CD4-positive, CD25-positive, alpha-beta regulatory T cell (primary cell): ENCODE measurements around the gene SLC6A17. TPM values are rescaled to one million over a fixed set of nuclear protein-coding genes. Genes with fewer than 3 reads are reported as not detected.

Experiments used
- ATAC-seq, 2 donors: fragments of 150-1000 bp; cut with Tn5 transposase; one replicate each; pipeline ENCODE4 v1.10.0; 2021; ENCODE audit warnings: low read depth in 2 of 2, moderate number of reproducible peaks in 2 of 2, moderate library complexity in 1 of 2
- DNase-seq, 3 donors: peaks; one replicate each; pipeline versions ENCODE4 v3.0.0 to v3.0.0-alpha.2; 2012 to 2022; ENCODE audit warnings: mixed read lengths in 1 of 3
- H3K27ac ChIP-seq: one replicate; pipeline ENCODE4 v1.7.0; 2013; ENCODE audit warnings: mild to moderate bottlenecking, low read length; ENCODE audit not compliant: insufficient read depth, poor library complexity, severe bottlenecking
- H3K27me3 ChIP-seq: one replicate; pipeline ENCODE4 v1.7.0; 2013; ENCODE audit warnings: low read length; ENCODE audit not compliant: control insufficient read depth, insufficient read depth
- H3K36me3 ChIP-seq: one replicate; pipeline ENCODE4 v1.7.0; 2013; ENCODE audit warnings: mild to moderate bottlenecking, low read length, moderate library complexity; ENCODE audit not compliant: control insufficient read depth, insufficient read depth
- H3K4me1 ChIP-seq: 2 replicates; pipeline ENCODE4 v1.7.0; 2013; ENCODE audit warnings: mild to moderate bottlenecking, low read length; ENCODE audit not compliant: insufficient read depth, control insufficient read depth, poor library complexity, severe bottlenecking
- H3K4me3 ChIP-seq: one replicate; pipeline ENCODE4 v1.7.0; 2013; ENCODE audit warnings: low read depth, mild to moderate bottlenecking, low read length, moderate library complexity
- H3K9me3 ChIP-seq, 2 experiments: 1 replicate in 1 of 2; 2 replicates in 1 of 2; pipeline ENCODE4 v1.7.0; 2013; ENCODE audit warnings: low read length in 2 of 2, mild to moderate bottlenecking in 1 of 2, moderate library complexity in 1 of 2; ENCODE audit not compliant: control insufficient read depth in 2 of 2
- H3K27ac Mint-ChIP-seq, 3 donors: one replicate each; pipeline ENCODE4 v1.8.0; 2020 to 2022; ENCODE audit warnings: mild to moderate bottlenecking in 3 of 3, mixed read lengths in 3 of 3, moderate library complexity in 2 of 3
- H3K27me3 Mint-ChIP-seq: one replicate; pipeline ENCODE4 v1.8.0; 2022; ENCODE audit warnings: mild to moderate bottlenecking, mixed read lengths
- H3K36me3 Mint-ChIP-seq: one replicate; pipeline ENCODE4 v1.8.0; 2020; ENCODE audit warnings: mixed read lengths
- H3K4me1 Mint-ChIP-seq, 4 donors: one replicate each; pipeline ENCODE4 v1.8.0; 2020 to 2022; ENCODE audit warnings: mixed read lengths in 4 of 4, mild to moderate bottlenecking in 1 of 4
- H3K4me3 Mint-ChIP-seq, 4 donors: one replicate each; pipeline ENCODE4 v1.8.0; 2020 to 2022; ENCODE audit warnings: mild to moderate bottlenecking in 4 of 4, mixed read lengths in 4 of 4, moderate library complexity in 3 of 4
- H3K9me3 Mint-ChIP-seq, 7 donors: one replicate each; pipeline ENCODE4 v1.8.0; 2020 to 2022; ENCODE audit warnings: mixed read lengths in 7 of 7, mild to moderate bottlenecking in 3 of 7, moderate library complexity in 2 of 7
- polyA plus RNA-seq, 4 donors: library from polyadenylated mRNA; unstranded; fragments of 300-500 nt; fragmentation: Illumina TruSeq; gene quantifications; one replicate each; pipeline ENCODE4 v1.2.3, GENCODE V29; 2021
- total RNA-seq: library from RNA; stranded (reverse); gene quantifications from one replicate; pipeline ENCODE4 v1.2.3, GENCODE V29; 2022

SLC6A17 gene
- total and polyA plus RNA-seq, 5 donors from 2014 or later = not detected

DNA sequence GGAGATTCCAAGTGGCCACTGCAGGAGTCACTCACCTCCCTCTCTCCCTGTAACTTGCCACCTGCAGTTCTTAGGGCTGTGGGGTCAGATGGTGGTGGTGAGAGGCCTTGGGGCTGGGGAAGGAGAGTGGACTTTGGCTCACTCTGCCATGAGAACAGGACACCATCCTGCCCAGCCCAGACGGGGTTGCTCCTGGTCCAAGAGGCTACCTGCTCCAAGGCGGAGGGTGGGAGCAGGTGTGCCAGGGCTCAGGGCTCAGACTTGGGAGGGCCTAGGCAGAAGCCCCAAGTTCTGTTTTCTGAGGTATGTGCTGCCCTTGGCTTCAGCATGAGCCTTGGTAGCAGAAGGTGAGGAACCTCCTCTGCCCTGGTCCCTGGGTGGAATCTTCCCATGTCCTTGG is 48.5 kb downstream of the SLC6A17 start:
- DNase-seq (no peak), ATAC-seq (no peak)
- Mint-ChIP-seq H3K4me1 (peaks cover 0 to 14% (median 10%) of the 10 kb centered on the region in 4 donors), H3K36me3 (no peaks in the 10 kb centered on the region), H3K27ac (no peak overlapping the region), H3K9me3 (no peaks in the 10 kb centered on the region), H3K27me3 (no peaks in the 10 kb centered on the region), H3K4me3 (no peak overlapping the region)
- no peak overlapping the region for H3K27ac ChIP-seq
- peaks cover 11% of the 10 kb centered on the region for H3K4me1 ChIP-seq
- H3K4me3 ChIP-seq = no peak overlapping the region
- no peaks in the 10 kb centered on the region for H3K36me3 ChIP-seq
- H3K9me3 ChIP-seq = no peaks in the 10 kb centered on the region
- H3K27me3 ChIP-seq = no peaks in the 10 kb centered on the region

DNA sequence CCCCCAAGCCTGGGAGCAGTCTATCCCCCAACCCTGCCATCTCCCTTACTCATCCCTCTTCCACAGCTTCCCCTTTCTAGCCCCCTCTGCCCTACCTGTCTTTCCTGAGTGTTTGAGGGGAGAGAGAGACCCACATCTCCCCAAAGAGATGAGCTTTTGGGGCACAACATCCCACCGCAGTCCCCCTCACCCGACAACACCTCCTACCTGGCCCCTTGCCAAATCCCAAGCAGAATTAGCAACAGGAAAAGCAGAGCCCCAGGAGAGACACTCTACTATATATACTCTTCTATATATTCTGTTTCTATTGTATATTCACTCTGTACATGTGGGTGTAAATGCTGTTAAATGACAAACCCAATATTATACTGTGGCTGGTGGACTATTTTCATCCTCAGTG is 49.9 kb downstream of the SLC6A17 start:
- H3K27me3 Mint-ChIP-seq = no peaks in the 10 kb centered on the region
- DNase-seq = no peak

DNA sequence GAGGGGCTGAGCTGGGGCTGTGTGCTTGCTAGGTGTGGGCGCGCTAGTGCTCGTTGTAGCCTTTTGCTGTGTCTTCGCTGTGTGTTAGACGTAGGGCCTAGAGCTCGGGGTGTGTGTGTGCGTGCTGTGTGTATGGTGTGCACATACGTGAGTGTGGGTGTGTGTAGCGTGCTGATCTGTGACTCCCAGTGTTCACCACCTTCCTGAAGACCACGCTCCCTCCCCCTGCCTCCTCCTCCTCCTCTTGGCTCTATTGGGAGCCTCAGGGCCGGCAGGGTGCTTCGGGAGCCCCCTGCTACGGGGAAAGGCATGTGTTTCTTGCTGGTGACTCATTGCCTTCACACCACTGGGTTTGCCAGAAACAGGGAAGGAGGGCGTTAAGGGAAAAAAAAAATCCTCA is 50.4 kb downstream of the SLC6A17 start:
- H3K27me3 Mint-ChIP-seq = no peaks in the 10 kb centered on the region

More for the DNA sequence above, 49.9 kb downstream of the SLC6A17 start:
- Mint-ChIP-seq H3K27ac (no peak overlapping the region), H3K4me1 (peaks cover 0 to 18% (median 10%) of the 10 kb centered on the region in 4 donors), H3K4me3 (no peak overlapping the region), H3K9me3 (no peaks in the 10 kb centered on the region), H3K36me3 (no peaks in the 10 kb centered on the region)
- Histone ChIP-seq H3K9me3 (no peaks in the 10 kb centered on the region), H3K4me3 (no peak overlapping the region), H3K36me3 (no peaks in the 10 kb centered on the region), H3K27me3 (no peaks in the 10 kb centered on the region), H3K4me1 (peaks cover 11% of the 10 kb centered on the region), H3K27ac (no peak overlapping the region)
- no peak for ATAC-seq

DNA sequence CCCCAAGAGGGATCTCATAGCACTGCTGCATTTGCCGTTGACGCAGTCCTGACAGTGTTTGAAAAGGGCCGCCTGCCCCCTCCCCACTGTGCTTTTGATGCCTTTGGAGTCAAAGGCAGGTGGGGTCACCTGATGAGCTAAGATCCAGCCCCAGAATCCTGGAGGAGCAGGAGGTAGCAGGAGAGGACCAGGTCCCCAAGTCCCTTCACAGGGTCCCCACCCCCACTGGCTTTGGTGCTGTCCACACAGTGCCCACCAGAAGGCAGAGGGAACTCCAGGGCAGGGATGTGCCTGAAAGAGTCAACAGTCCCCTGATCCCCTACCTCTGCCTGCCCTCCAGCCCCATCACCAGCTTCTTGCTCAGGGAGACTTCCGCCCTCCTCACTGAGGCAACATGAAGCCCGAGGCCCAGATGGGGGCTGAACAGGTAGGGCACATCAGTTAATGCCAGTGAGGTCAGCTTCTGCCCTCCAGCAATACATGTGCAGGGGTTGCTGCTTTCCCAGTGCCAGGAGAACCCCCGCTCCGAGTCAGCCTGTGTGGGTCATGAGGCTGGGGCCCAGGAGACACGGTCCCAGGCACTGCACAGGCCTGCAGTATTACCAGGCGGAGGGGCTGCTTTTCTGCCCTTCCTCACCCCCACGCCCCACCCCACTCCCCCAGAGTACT is 51.0 kb downstream of the SLC6A17 start:
- no peaks in the 10 kb centered on the region for H3K27me3 Mint-ChIP-seq
- H3K4me1 ChIP-seq = peaks cover 11% of the 10 kb centered on the region
- H3K36me3 ChIP-seq = no peaks in the 10 kb centered on the region
- no peaks in the 10 kb centered on the region for H3K36me3 Mint-ChIP-seq
- H3K27me3 ChIP-seq = no peaks in the 10 kb centered on the region
- no peaks in the 10 kb centered on the region for H3K9me3 Mint-ChIP-seq
- no peak overlapping the region for H3K27ac Mint-ChIP-seq
- no peak overlapping the region for H3K27ac ChIP-seq
- no peak overlapping the region for H3K4me3 Mint-ChIP-seq
- H3K9me3 ChIP-seq = no peaks in the 10 kb centered on the region
- ATAC-seq (no peak), DNase-seq (no peak)
- no peak overlapping the region for H3K4me3 ChIP-seq
- H3K4me1 Mint-ChIP-seq = peaks cover 0 to 18% (median 12%) of the 10 kb centered on the region in 4 donors

More for the DNA sequence above, 50.4 kb downstream of the SLC6A17 start:
- Histone ChIP-seq H3K9me3 (no peaks in the 10 kb centered on the region), H3K4me1 (peaks cover 11% of the 10 kb centered on the region), H3K27ac (no peak overlapping the region), H3K27me3 (no peaks in the 10 kb centered on the region), H3K4me3 (no peak overlapping the region), H3K36me3 (no peaks in the 10 kb centered on the region)
- Mint-ChIP-seq H3K9me3 (no peaks in the 10 kb centered on the region), H3K4me3 (no peak overlapping the region), H3K36me3 (no peaks in the 10 kb centered on the region), H3K4me1 (peaks cover 0 to 18% (median 11%) of the 10 kb centered on the region in 4 donors), H3K27ac (peak overlapping the region in 1 of 3 donors; percentile 57)
- ATAC-seq = no peak
- no peak for DNase-seq

DNA sequence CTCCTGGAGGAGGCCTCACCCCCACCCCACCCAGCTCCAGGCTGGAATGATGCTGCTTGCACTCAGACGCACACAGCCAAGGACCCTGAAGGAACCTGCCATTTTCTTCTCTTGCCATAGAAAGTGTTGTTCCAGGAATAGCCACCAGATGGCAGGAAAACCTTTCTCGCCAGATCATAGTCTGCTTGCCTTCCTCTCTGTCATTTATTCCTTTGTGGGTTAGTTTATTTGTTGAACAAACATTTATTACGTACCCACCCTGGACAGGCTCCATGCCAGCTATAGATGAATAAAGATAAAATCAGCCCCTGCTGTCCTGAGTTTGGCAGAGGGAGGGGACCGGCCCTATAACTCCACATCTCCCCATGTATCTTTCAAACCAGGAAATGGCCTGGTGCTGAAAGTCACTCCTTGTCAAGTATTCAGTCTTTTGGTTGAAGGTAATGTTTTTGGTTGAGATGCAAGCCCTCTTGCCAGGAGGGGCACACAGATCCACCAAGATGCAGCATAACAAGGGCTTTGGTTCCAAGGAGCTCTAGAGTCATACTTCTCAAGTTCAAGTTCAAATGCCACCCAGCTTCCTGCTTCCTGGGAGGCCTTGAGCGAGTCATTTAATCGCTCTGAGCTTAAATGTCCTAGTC is 52.8 kb downstream of the SLC6A17 start:
- H3K27ac ChIP-seq = no peak overlapping the region
- peak; percentile 53 to 84 (median 81) for DNase-seq
- ATAC-seq = peak; percentile 48 to 50

DNA sequence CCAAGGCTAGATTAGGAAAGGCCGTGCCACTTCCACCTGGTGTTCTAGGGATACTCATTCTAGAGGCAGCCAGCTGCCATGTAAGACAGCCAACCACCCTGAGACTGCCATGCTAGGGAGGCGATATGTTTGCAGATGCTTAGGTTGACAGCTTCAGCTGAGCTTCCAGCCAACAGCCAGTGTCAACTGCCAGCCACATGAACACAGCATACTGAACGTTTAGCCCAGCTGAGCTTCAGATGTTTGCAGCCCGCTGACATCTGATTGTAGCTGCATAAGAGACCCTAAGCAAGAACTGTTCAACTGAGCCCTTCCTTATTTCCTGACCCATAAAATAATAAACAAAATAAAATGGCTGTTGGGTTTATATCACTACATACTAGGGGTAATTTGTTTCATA is 54.9 kb downstream of the SLC6A17 start:
- Mint-ChIP-seq H3K4me3 (no peak overlapping the region), H3K36me3 (no peaks in the 10 kb centered on the region), H3K27me3 (no peaks in the 10 kb centered on the region), H3K4me1 (peaks cover 0 to 46% (median 24%) of the 10 kb centered on the region in 4 donors), H3K9me3 (no peaks in the 10 kb centered on the region), H3K27ac (no peak overlapping the region)
- DNase-seq = no peak
- Histone ChIP-seq H3K27me3 (no peaks in the 10 kb centered on the region), H3K27ac (no peak overlapping the region), H3K9me3 (no peaks in the 10 kb centered on the region), H3K4me3 (no peak overlapping the region), H3K36me3 (no peaks in the 10 kb centered on the region), H3K4me1 (peaks cover 29% of the 10 kb centered on the region)
- ATAC-seq = no peak

More for the DNA sequence above, 52.8 kb downstream of the SLC6A17 start:
- peak overlapping the region; percentile 0 for H3K4me3 ChIP-seq
- Mint-ChIP-seq H3K4me3 (peak overlapping the region in 1 of 4 donors; percentile 2), H3K4me1 (peaks cover 0 to 29% (median 12%) of the 10 kb centered on the region in 4 donors), H3K36me3 (no peaks in the 10 kb centered on the region), H3K9me3 (no peaks in the 10 kb centered on the region), H3K27me3 (no peaks in the 10 kb centered on the region), H3K27ac (peak overlapping the region; percentile 71 to 91 (median 91))
- H3K4me1 ChIP-seq = peaks cover 19% of the 10 kb centered on the region
- no peaks in the 10 kb centered on the region for H3K9me3 ChIP-seq
- no peaks in the 10 kb centered on the region for H3K36me3 ChIP-seq
- no peaks in the 10 kb centered on the region for H3K27me3 ChIP-seq

DNA sequence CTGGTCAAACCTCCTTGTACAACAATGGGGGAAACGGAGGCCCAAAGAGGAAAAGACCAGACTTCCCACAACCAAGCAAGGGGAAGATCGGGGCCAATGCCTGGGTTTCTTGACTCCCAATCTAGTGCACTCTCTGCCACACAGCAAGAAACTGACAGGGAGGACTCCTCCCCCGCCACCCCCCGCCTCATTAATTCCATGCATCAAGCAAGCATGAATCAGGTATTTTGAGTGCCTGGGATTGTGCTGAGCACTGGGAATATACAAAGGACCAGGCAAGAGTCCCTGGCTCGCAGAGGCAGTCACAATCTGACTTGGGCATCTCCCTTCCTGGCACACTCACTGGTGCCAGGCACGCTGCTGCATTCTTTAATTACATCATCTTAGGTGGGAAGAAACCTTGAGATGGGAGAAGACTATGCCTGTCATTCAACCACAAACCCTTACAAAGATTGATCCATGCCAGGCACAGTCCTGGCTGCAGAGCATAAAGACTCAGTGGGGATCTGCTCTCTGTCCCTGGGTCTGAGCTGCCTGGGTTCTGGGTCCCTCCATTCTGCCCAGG is 55.4 kb downstream of the SLC6A17 start:
- Mint-ChIP-seq H3K4me1 (peaks cover 0 to 46% (median 24%) of the 10 kb centered on the region in 4 donors), H3K36me3 (no peaks in the 10 kb centered on the region), H3K9me3 (no peaks in the 10 kb centered on the region), H3K4me3 (no peak overlapping the region), H3K27me3 (no peaks in the 10 kb centered on the region), H3K27ac (peak overlapping the region in 1 of 3 donors; percentile 65)
- ATAC-seq (no peak), DNase-seq (no peak)
- peaks cover 29% of the 10 kb centered on the region for H3K4me1 ChIP-seq
- no peaks in the 10 kb centered on the region for H3K36me3 ChIP-seq
- H3K4me3 ChIP-seq = no peak overlapping the region
- no peaks in the 10 kb centered on the region for H3K27me3 ChIP-seq
- H3K27ac ChIP-seq = no peak overlapping the region
- no peaks in the 10 kb centered on the region for H3K9me3 ChIP-seq
